HepG2 (cell line): Measurements from ENCODE around the gene TBC1D10B. TPM values are rescaled to one million over a fixed set of nuclear protein-coding genes. Genes with fewer than 3 reads are reported as not detected.

ENCODE experiments used
- CBFB ChIP-seq: sonication (generic); formaldehyde crosslinking; IDR thresholded peaks from 2 replicates; pipeline ENCODE4 v1.4.0; 2020; ENCODE audit warnings: missing genetic modification reagents
- CHD2 ChIP-seq: IDR thresholded peaks from 2 replicates; pipeline ENCODE4 v1.6.1; 2011; ENCODE audit warnings: low read depth, low read length, improper control_type of control experiment
- ESRRA ChIP-seq: sonication (generic); formaldehyde crosslinking; IDR thresholded peaks from 2 replicates; pipeline ENCODE4 v1.5.1; 2020; ENCODE audit warnings: mild to moderate bottlenecking, low read depth, missing genetic modification reagents
- FOSL1 ChIP-seq: sonication (generic); formaldehyde crosslinking; IDR thresholded peaks from 2 replicates; pipeline ENCODE4 v1.9.0; 2021; ENCODE audit warnings: missing genetic modification reagents, borderline replicate concordance
- KDM3A ChIP-seq: IDR thresholded peaks from 2 replicates; pipeline ENCODE4 v1.6.1; 2018; ENCODE audit warnings: low read depth, missing compliant biosample characterization
- MIER3 ChIP-seq: IDR thresholded peaks from 2 replicates; pipeline ENCODE4 v1.6.1; 2016; ENCODE audit warnings: missing compliant biosample characterization, borderline replicate concordance
- MTA1 ChIP-seq: sonication (generic); formaldehyde crosslinking; IDR thresholded peaks from 2 replicates; pipeline ENCODE4 v1.4.0; 2020; ENCODE audit warnings: missing genetic modification reagents, mild to moderate bottlenecking, borderline replicate concordance
- NFE2L1 ChIP-seq: sonication (generic); formaldehyde crosslinking; IDR thresholded peaks from 2 replicates; pipeline ENCODE4 v1.4.0; 2020; ENCODE audit warnings: missing genetic modification reagents, mild to moderate bottlenecking, borderline replicate concordance
- NKX3-1 ChIP-seq: sonication (generic); formaldehyde crosslinking; IDR thresholded peaks from 2 replicates; pipeline ENCODE4 v1.5.0; 2020; ENCODE audit warnings: missing genetic modification reagents
- SNRNP70 ChIP-seq: fragments of 200-400 bp; formaldehyde crosslinking; IDR thresholded peaks from 2 replicates; pipeline ENCODE4 v1.6.1; 2017; ENCODE audit warnings: mild to moderate bottlenecking, low read depth, low read length, moderate library complexity
- ZNF383 ChIP-seq: sonication (generic); formaldehyde crosslinking; IDR thresholded peaks from 2 replicates; pipeline ENCODE4 v1.4.0; 2020; ENCODE audit warnings: missing genetic modification reagents, mild to moderate bottlenecking, borderline replicate concordance
- ZNF484 ChIP-seq: sonication (generic); formaldehyde crosslinking; IDR thresholded peaks from 2 replicates; pipeline ENCODE4 v1.5.1; 2020; ENCODE audit warnings: mild to moderate bottlenecking, low read depth, missing genetic modification reagents, borderline replicate concordance
- ZNF724P ChIP-seq: sonication (generic); formaldehyde crosslinking; IDR thresholded peaks from 2 replicates; pipeline ENCODE4 v1.8.0; 2022; ENCODE audit warnings: missing genetic modification reagents, borderline replicate concordance
- ZSCAN29 ChIP-seq: sonication (generic); formaldehyde crosslinking; conservative IDR thresholded peaks from 2 replicates; pipeline ENCODE4 v1.4.0; 2020; ENCODE audit warnings: mild to moderate bottlenecking, missing genetic modification reagents
- polyA plus RNA-seq, 8 experiments: library from polyadenylated mRNA; depleted of rRNA in 3 of 8; stranded (reverse) in 7 of 8; unstranded in 1 of 8; fragments of >200 nt; fragmentation: Illumina TruSeq in 4 of 8; extraction: Trizol in 4 of 8; gene quantifications; 2 replicates each; pipeline versions ENCODE4 v1.2.1 to v1.2.3, GENCODE V29; 2011 to 2016; ENCODE audit warnings: low read depth in 4 of 8, missing spikeins in 1 of 8, mixed read lengths in 1 of 8; ENCODE audit not compliant: insufficient read depth in 1 of 8
- total RNA-seq, 5 experiments: library from RNA; depleted of rRNA; stranded (reverse); fragments of >200 nt; fragmentation: Illumina TruSeq; extraction: Trizol; gene quantifications; 2 replicates each; pipeline ENCODE4 v1.2.3, GENCODE V29; 2016; ENCODE audit warnings: low read depth in 1 of 5
- TF ChIP-seq, protein P1 (sequence below): IDR thresholded peaks from 2 replicates; pipeline ENCODE4 v1.6.1; 2016; ENCODE audit warnings: missing biosample characterization, missing genetic modification reagents, low read depth
- TF ChIP-seq, protein P2 (sequence below): sonication (generic); formaldehyde crosslinking; IDR thresholded peaks from 2 replicates; pipeline ENCODE4 v1.4.0; 2020; ENCODE audit warnings: missing genetic modification reagents
- TF ChIP-seq, protein P3 (sequence below): sonication (generic); formaldehyde crosslinking; IDR thresholded peaks from 2 replicates; pipeline ENCODE4 v1.4.0; 2020; ENCODE audit warnings: missing genetic modification reagents, borderline replicate concordance
- TF ChIP-seq, protein P4 (sequence below): sonication (generic); formaldehyde crosslinking; IDR thresholded peaks from 2 replicates; pipeline ENCODE4 v1.4.0; 2020; ENCODE audit warnings: missing genetic modification reagents
- TF ChIP-seq, protein P5 (sequence below): sonication (generic); formaldehyde crosslinking; IDR thresholded peaks from 2 replicates; pipeline ENCODE4 v1.8.1; 2023; ENCODE audit warnings: missing genetic modification reagents, inconsistent platforms, borderline replicate concordance

The TBC1D10B gene
- total and polyA plus RNA-seq, 2 of the 13 experiments (the other 11 are each of a cell fraction or from before 2014, with no cell fraction given) = 15.7 to 24.8 TPM

DNA sequence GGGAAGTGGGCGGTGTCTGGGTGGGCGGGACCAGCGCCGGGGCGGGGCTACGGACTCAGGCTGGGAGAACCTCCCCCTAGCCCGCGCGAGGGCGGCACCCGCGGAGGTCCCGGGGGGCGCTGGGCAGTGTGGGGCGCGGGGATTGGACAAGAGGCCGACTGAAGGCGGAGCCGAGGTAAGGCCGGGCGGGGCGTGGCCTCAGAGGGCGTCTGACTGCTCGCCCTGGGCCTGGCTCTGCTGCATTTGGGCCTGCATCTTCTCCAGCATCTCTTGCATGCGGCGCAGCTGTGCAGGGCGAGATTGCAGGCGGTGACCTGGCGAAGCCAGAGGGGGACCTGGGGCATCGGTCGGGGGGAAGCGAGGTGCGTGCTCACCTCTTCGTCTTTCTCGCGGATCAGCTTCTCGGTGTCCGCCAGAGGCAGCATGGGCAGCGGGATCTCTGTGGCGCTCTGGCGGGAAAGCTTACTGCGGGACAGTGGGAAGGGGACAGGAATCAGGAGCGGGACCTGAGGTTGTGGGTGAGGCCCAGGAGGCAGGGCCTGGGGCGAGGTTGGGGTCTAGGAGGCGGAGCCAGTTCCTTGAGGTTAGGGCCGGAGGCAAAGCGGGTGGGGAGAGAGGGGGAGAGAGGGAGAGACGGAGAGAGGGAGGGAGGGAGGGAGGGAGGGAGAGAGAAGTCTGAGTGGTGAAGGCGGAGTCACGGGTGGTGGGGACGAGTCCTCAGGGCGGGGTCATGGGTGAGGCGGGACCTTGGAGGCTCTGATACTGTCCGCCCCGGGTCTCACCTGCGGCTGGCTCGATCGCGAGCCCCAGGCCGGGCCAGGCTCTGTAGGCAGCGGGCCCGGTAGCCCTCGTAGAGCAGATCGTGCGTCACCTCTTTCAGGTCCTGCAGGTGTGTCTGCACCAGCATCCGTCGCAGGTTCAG, 8.2 kb upstream of the TBC1D10B start (continued):
- TF ChIP-seq, protein P1, sequence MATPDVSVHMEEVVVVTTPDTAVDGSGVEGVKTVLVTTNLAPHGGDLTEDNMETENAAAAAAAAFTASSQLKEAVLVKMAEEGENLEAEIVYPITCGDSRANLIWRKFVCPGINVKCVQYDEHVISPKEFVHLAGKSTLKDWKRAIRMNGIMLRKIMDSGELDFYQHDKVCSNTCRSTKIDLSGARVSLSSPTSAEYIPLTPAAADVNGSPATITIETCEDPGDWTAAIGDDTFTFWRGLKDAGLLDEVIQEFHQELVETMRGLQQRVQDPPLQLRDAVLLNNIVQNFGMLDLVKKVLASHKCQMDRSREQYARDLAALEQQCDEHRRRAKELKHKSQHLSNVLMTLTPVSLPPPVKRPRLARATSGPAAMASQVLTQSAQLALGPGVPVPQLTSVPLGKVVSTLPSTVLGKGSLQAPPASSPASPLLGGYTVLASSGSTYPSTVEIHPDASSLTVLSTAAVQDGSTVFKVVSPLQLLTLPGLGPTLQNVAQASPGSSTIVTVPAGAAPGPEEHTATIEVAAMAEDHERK (CRISPR knock-in tag) = no peak
- TF ChIP-seq ZNF484 (CRISPR knock-in tag) (no peak), CBFB (CRISPR knock-in tag) (peak; percentile 46; the same call in 1 of the 2 replicates), NFE2L1 (CRISPR knock-in tag) (0 out of 2 replicates have a peak, but pooled peaks have one; percentile 54), ZSCAN29 (peak; percentile 72; the same call in 1 of the 2 replicates), NKX3-1 (CRISPR knock-in tag) (no peak), MTA1 (CRISPR knock-in tag) (peak; percentile 59), MIER3 (CRISPR knock-in tag) (no peak; the same call in 1 of the 2 replicates), SNRNP70 (no peak), ZNF383 (0 out of 2 replicates have a peak, but pooled peaks have one; percentile 73), FOSL1 (CRISPR knock-in tag) (no peak), CHD2 (no peak), ESRRA (CRISPR knock-in tag) (peak; percentile 30), KDM3A (CRISPR knock-in tag) (no peak; the same call in 1 of the 2 replicates), ZNF724P (peak; percentile 21; the same call in 1 of the 2 replicates)
- TF ChIP-seq, protein P2, sequence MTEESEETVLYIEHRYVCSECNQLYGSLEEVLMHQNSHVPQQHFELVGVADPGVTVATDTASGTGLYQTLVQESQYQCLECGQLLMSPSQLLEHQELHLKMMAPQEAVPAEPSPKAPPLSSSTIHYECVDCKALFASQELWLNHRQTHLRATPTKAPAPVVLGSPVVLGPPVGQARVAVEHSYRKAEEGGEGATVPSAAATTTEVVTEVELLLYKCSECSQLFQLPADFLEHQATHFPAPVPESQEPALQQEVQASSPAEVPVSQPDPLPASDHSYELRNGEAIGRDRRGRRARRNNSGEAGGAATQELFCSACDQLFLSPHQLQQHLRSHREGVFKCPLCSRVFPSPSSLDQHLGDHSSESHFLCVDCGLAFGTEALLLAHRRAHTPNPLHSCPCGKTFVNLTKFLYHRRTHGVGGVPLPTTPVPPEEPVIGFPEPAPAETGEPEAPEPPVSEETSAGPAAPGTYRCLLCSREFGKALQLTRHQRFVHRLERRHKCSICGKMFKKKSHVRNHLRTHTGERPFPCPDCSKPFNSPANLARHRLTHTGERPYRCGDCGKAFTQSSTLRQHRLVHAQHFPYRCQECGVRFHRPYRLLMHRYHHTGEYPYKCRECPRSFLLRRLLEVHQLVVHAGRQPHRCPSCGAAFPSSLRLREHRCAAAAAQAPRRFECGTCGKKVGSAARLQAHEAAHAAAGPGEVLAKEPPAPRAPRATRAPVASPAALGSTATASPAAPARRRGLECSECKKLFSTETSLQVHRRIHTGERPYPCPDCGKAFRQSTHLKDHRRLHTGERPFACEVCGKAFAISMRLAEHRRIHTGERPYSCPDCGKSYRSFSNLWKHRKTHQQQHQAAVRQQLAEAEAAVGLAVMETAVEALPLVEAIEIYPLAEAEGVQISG (CRISPR knock-in tag) = peak; percentile 78; the same call in 1 of the 2 replicates
- TF ChIP-seq, protein P3, sequence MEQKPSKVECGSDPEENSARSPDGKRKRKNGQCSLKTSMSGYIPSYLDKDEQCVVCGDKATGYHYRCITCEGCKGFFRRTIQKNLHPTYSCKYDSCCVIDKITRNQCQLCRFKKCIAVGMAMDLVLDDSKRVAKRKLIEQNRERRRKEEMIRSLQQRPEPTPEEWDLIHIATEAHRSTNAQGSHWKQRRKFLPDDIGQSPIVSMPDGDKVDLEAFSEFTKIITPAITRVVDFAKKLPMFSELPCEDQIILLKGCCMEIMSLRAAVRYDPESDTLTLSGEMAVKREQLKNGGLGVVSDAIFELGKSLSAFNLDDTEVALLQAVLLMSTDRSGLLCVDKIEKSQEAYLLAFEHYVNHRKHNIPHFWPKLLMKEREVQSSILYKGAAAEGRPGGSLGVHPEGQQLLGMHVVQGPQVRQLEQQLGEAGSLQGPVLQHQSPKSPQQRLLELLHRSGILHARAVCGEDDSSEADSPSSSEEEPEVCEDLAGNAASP (CRISPR knock-in tag) = no peak
- TF ChIP-seq, protein P4, sequence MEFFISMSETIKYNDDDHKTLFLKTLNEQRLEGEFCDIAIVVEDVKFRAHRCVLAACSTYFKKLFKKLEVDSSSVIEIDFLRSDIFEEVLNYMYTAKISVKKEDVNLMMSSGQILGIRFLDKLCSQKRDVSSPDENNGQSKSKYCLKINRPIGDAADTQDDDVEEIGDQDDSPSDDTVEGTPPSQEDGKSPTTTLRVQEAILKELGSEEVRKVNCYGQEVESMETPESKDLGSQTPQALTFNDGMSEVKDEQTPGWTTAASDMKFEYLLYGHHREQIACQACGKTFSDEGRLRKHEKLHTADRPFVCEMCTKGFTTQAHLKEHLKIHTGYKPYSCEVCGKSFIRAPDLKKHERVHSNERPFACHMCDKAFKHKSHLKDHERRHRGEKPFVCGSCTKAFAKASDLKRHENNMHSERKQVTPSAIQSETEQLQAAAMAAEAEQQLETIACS (CRISPR knock-in tag) = no peak; the same call in 1 of the 2 replicates
- TF ChIP-seq, protein P5, sequence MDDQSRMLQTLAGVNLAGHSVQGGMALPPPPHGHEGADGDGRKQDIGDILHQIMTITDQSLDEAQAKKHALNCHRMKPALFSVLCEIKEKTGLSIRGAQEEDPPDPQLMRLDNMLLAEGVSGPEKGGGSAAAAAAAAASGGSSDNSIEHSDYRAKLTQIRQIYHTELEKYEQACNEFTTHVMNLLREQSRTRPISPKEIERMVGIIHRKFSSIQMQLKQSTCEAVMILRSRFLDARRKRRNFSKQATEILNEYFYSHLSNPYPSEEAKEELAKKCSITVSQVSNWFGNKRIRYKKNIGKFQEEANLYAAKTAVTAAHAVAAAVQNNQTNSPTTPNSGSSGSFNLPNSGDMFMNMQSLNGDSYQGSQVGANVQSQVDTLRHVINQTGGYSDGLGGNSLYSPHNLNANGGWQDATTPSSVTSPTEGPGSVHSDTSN = 0 out of 2 replicates have a peak, but pooled peaks have one; percentile 29
